NB4 (cell line): Measurements from ENCODE around the gene GOSR1.

Experiments
- MAX ChIP-seq: IDR thresholded peaks from 2 replicates; pipeline ENCODE4 v1.6.1; 2011; ENCODE audit warnings: low read depth, low read length
- MYC ChIP-seq: IDR thresholded peaks from 2 replicates; pipeline ENCODE4 v1.6.1; 2011; ENCODE audit warnings: low read depth, low read length
- POLR2A ChIP-seq: IDR thresholded peaks from 2 replicates; pipeline ENCODE4 v1.6.1; 2011; ENCODE audit warnings: mild to moderate bottlenecking; ENCODE audit not compliant: insufficient read length; ENCODE audit errors: extremely low read depth
- TF ChIP-seq, protein P1 (sequence below): IDR thresholded peaks from one replicate; pipeline ENCODE4 v1.5.1; 2012; ENCODE audit warnings: low read depth, low read length

GRCh38 chr17:30477774-30478115 lies 537 bp downstream of the GOSR1 start:
- TF ChIP-seq POLR2A (no peak), MYC (no peak), MAX (no peak)
- TF ChIP-seq, protein P1, sequence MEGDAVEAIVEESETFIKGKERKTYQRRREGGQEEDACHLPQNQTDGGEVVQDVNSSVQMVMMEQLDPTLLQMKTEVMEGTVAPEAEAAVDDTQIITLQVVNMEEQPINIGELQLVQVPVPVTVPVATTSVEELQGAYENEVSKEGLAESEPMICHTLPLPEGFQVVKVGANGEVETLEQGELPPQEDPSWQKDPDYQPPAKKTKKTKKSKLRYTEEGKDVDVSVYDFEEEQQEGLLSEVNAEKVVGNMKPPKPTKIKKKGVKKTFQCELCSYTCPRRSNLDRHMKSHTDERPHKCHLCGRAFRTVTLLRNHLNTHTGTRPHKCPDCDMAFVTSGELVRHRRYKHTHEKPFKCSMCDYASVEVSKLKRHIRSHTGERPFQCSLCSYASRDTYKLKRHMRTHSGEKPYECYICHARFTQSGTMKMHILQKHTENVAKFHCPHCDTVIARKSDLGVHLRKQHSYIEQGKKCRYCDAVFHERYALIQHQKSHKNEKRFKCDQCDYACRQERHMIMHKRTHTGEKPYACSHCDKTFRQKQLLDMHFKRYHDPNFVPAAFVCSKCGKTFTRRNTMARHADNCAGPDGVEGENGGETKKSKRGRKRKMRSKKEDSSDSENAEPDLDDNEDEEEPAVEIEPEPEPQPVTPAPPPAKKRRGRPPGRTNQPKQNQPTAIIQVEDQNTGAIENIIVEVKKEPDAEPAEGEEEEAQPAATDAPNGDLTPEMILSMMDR, result no peak
